OCI-M2 (cell line): ENCODE measurements around the gene TENT4B.

Experiments used
- DNase-seq: peaks from one replicate; lab custom pipeline; 2025; ENCODE audit not compliant: unreplicated experiment; lab: John Stamatoyannopoulos, UW

TENT4B gene

DNA sequence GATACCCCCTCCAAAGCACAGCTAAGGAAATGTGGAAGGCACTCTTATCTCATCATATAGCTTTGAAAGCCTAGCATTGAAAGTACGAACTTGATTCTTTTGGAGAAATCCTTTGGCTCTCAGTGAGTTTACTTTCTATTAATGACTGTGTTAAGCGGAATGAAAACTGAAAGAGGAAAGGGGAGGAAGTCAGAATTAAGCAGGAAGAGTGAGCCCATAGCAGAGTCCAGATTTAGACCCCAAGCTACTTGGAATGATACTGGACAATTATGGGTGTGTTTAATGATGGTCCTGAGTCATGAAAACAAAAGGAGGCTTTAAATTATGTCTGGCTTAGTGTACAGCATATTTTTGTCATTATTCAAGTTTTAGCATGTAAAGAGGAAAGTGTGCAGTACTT, 42.2 kb downstream of the TENT4B start:
- DNase-seq = no peak

DNA sequence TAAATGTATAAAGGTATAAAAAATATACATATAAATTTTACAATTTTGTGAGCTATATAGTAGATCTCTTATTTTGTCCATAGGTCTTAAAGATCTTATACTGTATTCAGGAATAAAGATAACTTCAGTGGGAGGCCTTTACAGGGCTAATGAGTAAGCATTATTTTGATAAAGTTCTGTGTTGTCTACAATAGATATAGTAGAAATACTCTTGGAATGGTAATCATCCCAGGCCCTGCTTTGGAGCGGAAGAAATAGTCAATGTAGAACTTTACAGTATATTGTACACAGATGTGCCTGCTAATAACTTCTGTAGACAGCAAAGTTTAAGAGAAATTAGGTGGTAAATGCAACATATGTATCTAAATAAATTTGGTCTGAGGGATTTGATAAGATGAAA, 42.6 kb downstream of the TENT4B start:
- DNase-seq = no peak

- no peak for DNase-seq
Measured at GRCh38 chr16:50197582-50197981, 44.5 kb downstream of the TENT4B start.

GRCh38 chr16:50198802-50199403, 45.8 kb downstream of the TENT4B start:
- DNase-seq = no peak

DNA sequence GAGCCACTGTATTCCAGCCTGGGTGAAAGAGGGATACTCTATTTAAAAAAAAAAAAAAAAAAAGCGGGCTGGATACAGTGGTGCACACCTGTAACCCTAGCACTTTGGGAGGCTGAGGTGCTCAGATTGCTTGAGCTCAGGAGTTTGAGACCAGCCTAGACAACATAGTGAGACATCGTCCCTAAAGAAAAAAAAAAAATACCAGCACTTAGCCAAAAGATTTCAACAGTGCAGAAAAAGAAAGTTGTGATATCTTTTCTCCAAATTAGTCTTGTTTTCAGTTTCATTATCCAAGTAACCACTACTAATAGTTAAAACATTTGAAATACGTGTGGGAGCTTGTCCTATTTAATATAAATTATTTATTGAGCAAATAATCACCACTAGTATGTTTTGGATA, 48.7 kb downstream of the TENT4B start:
- no peak for DNase-seq

- DNase-seq = no peak
Measured at GRCh38 chr16:50202926-50203624, 50.0 kb downstream of the TENT4B start.

GRCh38 chr16:50203681-50204080, 50.6 kb downstream of the TENT4B start:
- DNase-seq = no peak

DNA sequence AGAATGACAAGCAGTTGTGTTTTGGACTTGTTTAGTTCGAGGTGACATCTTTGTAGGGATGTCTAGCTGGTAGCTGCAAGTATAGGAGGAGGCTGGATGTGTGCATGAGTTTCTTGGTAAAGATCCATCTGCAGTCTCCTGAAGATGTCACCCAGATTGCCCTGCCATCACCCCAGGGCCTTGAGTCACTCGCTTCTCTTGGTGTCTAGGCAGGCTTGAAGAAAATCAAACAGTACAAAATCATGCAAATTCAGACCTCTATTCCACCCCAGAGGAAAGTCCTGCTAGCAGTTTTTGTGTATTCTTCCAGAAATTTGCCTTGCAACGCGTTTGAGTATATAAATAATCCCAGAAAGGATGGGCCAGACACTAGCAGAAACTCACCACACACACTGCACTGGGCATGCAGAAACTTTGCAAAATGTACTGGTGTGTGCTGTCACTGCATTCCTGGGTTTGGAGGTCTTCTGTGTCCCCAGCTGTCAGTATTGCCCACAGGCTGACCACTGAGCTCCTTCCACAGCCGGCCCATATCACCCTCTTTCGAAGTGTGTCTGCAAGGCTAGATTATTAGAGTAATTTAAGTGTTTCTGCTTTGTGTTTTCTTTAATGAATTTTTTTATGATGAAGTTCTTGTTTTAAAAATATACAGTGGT, 51.5 kb downstream of the TENT4B start:
- DNase-seq = no peak

DNA sequence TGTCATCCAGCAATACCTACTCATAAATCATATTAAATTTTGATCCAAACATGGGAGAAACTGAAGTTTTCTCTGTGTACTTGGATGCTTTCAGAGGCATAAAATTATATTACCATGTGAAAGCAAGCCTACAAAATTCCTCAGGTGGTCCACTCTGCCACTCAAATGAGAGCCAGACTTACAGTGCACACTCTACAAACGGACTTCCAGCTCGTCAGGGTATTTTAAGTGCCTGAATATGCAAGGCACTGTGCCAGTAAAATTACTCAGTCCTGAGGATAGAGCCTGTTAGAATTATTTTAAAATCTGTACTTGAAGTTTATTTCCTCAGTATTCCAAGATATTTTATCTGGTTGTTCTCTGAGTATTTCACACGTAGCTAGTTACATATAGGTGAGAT, 54.5 kb downstream of the TENT4B start:
- no peak for DNase-seq

GRCh38 chr16:50208460-50208931, 55.4 kb downstream of the TENT4B start:
- DNase-seq = no peak

DNA sequence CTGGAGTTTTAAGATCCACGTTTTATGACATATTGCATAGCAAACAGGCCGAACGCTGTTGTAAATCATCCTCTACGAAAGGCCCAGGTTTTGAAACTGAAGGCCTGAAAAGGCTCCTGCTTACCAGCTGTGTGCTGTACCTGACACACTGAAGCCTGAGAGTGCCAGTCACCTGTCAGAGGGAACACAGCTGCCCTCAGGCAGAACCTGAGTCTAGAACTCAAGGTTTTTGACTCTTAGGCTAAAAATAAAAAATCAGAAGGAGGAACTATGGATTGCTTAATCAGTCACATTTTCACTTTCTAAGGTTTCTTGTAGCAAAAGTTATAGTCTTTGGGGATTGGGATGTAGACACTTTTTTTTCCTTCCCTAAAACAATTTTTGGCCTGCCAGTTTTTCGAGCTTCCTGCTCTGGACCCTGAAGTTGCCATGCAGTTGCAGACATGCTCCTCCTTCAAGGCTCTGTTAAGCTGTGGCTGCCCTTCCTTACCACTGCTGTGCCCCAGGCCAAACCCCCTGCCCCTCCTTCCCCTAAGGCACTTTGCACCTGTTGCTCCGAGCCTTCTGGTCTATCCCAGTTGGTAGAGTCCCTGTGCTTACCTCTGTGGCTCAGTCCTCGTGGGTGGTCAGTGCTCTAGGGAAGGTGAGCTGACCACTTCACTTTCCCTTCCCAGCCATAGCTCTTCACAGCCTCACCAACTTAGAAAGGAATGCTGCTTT, 56.6 kb downstream of the TENT4B start:
- DNase-seq = no peak

- DNase-seq = peak; percentile 41
Measured at GRCh38 chr16:50210266-50211038, 57.3 kb downstream of the TENT4B start.

DNA sequence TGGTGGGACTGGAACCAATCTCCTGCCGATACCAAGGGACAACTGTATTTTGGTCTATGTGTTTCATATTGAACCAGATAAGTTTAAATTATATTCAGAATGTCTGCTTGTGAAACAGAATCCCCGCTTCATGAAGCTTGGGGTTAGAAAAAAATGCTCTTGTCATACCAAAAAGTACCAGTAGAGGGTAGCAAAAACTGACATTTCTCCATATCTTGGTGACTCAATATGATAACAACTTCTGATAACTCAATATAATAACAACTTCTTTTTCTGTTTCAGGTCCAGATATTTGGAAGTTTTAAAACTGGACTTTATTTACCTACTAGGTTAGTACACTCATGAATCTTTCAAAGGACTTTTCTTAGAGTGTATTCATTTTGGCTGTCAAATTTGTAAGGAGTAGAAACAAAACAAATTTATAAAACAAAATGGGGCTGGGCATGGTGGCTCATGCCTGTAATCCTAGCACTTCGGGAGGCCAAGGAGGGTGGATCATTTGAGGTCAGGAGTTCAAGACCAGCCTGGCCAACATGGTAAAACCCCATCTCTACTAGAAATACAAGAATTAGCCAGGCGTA, 60.9 kb downstream of the TENT4B start:
- peak; percentile 20 for DNase-seq

- DNase-seq = no peak
Measured at GRCh38 chr16:50215680-50216079, 62.6 kb downstream of the TENT4B start.

- no peak for DNase-seq
Measured at GRCh38 chr16:50216231-50216630, 63.1 kb downstream of the TENT4B start.

GRCh38 chr16:50219402-50219975, 66.4 kb downstream of the TENT4B start:
- DNase-seq = no peak

- DNase-seq = no peak
Measured at GRCh38 chr16:50224286-50224685, 71.2 kb downstream of the TENT4B start.

DNA sequence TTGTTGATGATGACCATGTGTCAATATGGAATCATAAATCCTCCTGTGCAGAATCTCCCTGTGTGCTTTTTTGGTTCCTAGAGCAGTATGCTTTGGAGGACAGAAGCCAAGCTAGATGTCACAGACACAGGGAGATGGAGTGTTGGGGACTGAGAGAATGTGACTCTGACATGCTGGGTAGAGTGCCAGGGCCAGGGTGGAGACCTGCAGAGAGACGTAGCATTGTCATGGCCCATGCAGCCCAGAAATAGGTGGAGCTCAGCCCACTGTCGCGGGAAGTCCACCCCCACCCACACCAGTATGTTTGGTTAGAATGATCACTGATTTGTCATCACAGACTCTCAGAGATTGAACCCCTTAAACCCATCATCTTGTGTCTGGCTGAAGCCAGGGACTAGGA, 74.0 kb downstream of the TENT4B start:
- no peak for DNase-seq

GRCh38 chr16:50227665-50228064, 74.6 kb downstream of the TENT4B start:
- DNase-seq = no peak

DNA sequence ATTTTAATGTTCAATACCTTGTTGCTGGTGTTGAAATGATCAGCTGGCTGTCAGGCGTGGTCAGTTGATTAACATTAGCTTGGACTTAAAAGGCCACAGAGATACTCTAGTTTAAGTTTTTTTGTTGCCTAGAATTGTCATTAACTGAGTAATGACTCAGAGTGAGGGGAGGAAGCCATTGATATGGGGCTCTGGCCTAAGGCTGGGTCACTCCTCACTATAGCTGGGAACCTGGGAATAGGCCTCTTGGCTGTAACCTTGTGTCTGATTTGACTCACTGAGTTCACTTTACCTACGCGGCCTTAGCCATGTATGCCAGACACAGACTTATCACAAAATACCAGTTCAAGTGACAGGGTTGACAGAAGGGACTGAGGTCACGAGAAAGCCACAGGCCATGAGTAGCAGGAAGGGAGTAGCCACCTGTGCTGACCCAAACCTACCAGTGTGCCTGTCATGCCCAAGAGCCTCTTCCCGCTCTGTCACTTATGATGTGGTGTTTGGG, 75.3 kb downstream of the TENT4B start:
- no peak for DNase-seq
